ENCODE results near the gene RNF114. TPM values are rescaled to one million over a fixed set of nuclear protein-coding genes. Genes with fewer than 3 reads are reported as not detected.
"Not testable (repeated sequence)": the region's sequence is repeated elsewhere in the genome, so short reads cannot be mapped to it uniquely, and the experiment has no call there.

RNF114 gene
- total RNA-seq, 1 donor from 2014 or later, result 60.1 TPM

DNA sequence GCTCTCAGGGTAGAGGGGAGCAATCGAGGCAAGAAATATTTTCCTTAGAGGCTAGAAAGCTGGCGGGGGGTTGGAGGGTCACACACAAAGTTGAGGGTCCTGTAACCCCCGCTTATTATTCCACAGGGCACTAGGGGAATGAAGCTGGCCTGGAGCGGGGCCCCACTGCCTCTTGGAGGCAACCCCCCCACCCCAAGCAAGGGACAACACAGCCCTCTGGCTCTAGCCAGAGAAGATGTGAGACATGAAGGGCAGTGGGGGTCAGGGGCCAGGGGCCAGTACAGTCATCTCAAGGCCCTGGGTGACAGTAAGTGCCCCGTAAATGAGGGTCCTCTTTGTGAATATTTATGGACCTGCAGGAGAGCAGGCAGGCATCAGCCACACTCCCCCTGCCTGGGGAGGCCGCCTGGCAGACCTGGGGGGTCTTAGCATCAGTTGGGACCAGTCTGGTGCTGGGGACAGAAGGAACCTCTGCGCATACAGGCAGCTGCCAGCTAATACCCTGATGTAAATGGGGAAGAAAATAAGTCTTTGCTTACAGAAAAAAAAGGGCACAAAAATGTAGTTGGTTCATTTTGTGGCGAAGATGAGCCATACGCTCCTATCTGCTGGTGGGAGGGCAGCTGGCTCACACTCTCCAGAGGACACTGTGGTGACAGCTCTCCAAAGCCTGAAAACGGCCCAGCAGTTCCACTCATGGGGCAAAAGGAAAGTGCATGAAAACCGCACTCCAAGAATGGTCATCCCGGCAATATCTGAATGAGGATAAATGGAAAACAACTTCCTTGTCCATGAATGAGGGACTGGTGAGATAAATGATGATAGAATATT lies 42.7 kb upstream of the RNF114 start:
- peaks cover 10% of the 10 kb centered on the region for H3K36me3 Mint-ChIP-seq (ENCODE audit: low read depth)
- no peak for DNase-seq
- H3K27me3 Mint-ChIP-seq, result no peaks in the 10 kb centered on the region
- H3K4me3 Mint-ChIP-seq, result peak overlapping the region; percentile 48
- intact Hi-C loops (cut with micrococcal nuclease), result loop anchor here (2.0 kb wide), 2 partner anchors 21 to 35 kb away; partner anchors contain the start of gene SPATA2
- peak overlapping the region; percentile 82 for H3K27ac Mint-ChIP-seq
- H3K4me1 Mint-ChIP-seq, result peaks cover 17% of the 10 kb centered on the region
- no peaks in the 10 kb centered on the region for H3K9me3 Mint-ChIP-seq

DNA sequence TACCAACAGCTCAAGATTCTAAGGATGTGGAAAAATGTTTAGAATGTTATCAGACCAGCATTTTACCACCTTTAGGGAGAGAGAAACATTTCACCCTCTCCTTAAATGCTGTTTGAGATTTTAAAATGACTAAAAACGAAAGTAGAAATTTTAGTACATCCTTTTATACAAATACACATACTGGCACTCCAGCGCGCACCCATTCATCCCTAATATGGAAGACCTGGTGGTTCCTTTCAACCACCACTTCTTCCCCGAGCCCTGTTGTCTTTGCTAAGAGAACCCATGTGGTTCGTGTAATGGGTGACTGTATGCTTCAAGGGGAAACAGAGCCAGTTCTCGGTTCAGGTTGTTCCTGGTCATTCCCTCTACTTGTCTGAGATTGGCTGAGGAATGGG lies 42.1 kb upstream of the RNF114 start:
- intact Hi-C loops (cut with micrococcal nuclease), result no loop called here
- Mint-ChIP-seq H3K4me3 (peak overlapping the region; percentile 36), H3K4me1 (peaks cover 15% of the 10 kb centered on the region), H3K27ac (peak overlapping the region; percentile 82), H3K27me3 (no peaks in the 10 kb centered on the region), H3K9me3 (no peaks in the 10 kb centered on the region), H3K36me3 (ENCODE audit: low read depth) (peaks cover 4% of the 10 kb centered on the region)
- DNase-seq, result peak; percentile 68

DNA sequence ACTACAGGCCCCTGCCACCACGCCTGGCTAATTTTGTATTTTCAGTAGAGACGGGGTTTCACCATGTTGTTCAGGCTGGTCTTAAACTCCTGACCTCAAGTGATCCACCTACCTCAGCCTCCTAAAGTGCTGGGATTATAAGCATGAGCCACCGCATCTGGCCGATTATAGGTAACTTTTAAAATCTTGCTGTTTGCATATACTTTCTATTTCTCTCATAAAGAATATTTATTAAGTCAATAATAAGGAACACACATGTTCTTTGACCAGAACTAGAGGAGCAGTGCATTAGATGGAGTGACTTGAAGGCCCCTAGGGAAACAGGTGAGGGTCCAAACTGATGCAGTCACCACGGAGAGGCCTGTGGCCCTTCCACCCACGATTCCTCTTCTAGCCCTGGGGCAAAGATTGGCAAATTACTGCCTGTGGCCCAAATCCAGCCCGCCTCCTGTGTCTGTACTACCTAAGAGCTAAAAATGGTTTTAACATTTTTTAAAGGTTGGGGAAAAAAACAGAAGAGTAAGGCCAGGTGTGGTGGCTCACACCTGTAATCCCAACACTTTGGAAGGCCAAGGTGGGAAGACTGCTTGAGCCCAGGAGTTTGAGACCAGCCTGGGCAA lies 40.6 kb upstream of the RNF114 start:
- H3K27ac Mint-ChIP-seq; H3K27me3 Mint-ChIP-seq; intact Hi-C loops (cut with micrococcal nuclease); DNase-seq; H3K36me3 Mint-ChIP-seq (ENCODE audit: low read depth); H3K4me3 Mint-ChIP-seq; H3K9me3 Mint-ChIP-seq: not testable (repeated sequence)
- peaks cover 15% of the 10 kb centered on the region for H3K4me1 Mint-ChIP-seq

DNA sequence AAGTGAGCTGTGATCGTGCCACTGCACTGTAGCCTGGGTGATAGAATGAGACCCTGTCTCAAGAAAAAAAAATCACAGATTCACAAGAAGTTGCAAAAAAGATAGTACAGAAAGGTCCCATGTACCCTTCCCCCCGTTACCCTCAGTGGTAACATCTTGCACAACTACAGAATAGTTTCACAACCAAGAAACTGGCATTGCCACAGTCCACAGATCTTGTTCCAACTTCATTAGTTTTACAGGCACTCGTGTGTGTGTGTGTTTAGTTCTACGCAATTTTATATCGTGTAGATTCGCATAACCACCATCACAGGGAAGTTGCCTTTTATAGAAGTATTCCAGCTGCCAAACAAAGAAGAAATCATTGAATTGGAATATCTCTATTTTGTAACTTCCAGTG lies 40.0 kb upstream of the RNF114 start:
- H3K27ac Mint-ChIP-seq, result no peak overlapping the region

DNA sequence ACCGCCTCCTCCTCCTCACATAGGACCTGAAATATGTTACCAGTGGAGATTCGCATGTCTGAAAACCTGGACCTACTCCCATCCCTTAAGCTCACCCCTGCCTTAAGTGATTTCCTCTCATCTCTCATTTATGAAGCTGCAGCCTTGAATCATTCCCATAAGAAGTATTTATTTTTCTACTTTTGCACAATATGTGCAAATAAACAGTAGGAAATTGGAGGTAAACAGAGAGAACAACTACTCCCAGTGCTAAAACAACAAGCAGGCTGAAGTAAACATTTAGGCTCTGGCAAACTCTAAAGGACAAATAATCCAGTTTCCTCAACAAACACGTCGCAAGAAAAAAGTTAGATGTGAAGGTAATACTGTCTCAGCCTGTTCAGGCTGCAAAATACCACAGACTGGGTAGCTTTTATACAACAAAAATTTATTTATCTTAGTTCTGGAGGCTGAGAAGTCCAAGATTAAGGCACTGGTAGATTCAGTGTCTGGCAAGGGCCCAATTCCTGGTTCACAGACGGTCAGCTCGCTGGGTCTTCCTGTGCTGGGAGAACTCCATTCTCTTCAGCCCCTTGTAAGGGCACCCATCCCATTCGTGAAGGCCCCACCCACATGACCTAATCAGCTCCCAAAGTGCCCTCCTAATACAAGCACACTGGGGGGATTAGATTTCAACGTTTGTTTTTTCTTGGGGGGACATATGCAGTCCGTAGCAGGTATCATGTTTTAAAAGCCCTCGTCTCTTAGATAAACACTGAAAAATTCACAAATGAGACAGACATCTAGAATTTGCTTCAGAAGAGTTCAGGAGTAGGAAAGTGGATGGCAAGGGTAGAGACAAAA lies 36.4 kb upstream of the RNF114 start:
- no peak for DNase-seq
- peaks cover 8% of the 10 kb centered on the region for H3K36me3 Mint-ChIP-seq (ENCODE audit: low read depth)
- no peak overlapping the region for H3K4me3 Mint-ChIP-seq
- H3K27me3 Mint-ChIP-seq, result no peaks in the 10 kb centered on the region
- H3K4me1 Mint-ChIP-seq, result no peaks in the 10 kb centered on the region
- intact Hi-C loops (cut with micrococcal nuclease), result no loop called here
- no peak overlapping the region for H3K27ac Mint-ChIP-seq
- H3K9me3 Mint-ChIP-seq, result no peaks in the 10 kb centered on the region

More for the DNA sequence above, 40.0 kb upstream of the RNF114 start:
- no peak for DNase-seq
- intact Hi-C loops (cut with micrococcal nuclease), result no loop called here
- Mint-ChIP-seq H3K4me3 (no peak overlapping the region), H3K27me3 (no peaks in the 10 kb centered on the region), H3K36me3 (ENCODE audit: low read depth) (no peaks in the 10 kb centered on the region), H3K4me1 (peaks cover 15% of the 10 kb centered on the region), H3K9me3 (no peaks in the 10 kb centered on the region)

DNA sequence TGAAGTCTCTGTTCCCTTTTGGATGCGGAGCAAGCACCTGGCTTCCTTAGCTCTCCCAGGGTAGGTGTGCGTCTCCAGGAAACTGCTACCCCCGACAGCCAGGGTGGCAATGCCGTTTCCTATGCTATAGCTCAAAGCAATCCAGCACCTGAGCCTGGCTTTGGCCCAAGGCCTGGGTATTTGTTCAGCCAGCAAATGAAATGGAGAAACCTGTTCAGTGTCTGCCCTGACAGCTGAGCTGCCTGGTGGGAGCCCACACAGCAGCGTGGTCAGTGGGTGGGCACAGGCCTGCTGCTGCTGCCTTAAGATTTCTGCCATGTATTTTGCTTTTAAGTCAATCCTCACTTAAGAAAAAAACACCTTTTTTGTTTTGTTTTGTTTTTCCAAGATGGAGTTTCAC lies 34.6 kb upstream of the RNF114 start:
- no peak for DNase-seq
- Mint-ChIP-seq H3K27ac (no peak overlapping the region), H3K4me3 (no peak overlapping the region), H3K4me1 (peaks cover 5% of the 10 kb centered on the region), H3K36me3 (ENCODE audit: low read depth) (peaks cover 20% of the 10 kb centered on the region), H3K9me3 (no peaks in the 10 kb centered on the region), H3K27me3 (no peaks in the 10 kb centered on the region)
- intact Hi-C loops (cut with micrococcal nuclease), result no loop called here

DNA sequence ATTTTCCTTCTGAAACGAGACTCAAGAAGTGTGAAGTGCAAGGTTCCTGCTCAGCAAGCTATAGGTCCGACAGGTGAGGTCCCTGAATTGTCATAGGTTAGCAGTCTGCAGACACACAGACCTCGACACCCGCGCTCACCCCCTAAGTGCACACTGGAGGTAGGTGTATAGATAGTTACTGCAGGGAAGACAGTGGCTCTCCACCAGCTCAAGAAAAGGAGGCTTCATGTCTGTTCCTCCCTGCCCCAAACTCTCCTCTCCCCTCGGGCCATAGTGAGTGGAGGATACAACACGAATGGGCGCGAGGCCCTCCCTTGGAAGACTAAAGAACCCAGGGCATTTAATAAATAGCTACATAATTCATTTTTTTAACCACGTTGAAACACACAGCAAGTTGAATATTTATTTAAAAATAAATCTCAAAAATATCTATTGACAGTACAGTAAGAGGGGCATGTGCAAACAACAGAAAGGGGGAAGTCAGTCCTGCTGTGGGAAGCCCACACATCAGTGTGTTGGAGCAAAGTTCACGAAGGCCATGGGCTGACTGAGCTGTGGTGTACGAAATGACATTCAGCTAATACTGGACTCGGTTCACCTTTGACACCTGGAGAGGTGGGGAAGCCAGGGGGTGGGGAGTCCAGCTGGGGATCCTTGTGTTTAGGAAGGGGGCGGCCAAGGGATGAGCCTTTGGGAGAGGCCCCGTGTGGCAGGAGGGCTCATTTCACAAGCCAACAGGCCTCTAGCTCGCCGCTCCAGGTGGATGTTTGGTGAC lies 31.6 kb upstream of the RNF114 start:
- peaks cover 29% of the 10 kb centered on the region for H3K36me3 Mint-ChIP-seq (ENCODE audit: low read depth)
- intact Hi-C loops (cut with micrococcal nuclease), result no loop called here
- no peak for DNase-seq
- H3K9me3 Mint-ChIP-seq, result no peaks in the 10 kb centered on the region
- H3K4me3 Mint-ChIP-seq, result no peak overlapping the region
- no peak overlapping the region for H3K27ac Mint-ChIP-seq
- peaks cover 5% of the 10 kb centered on the region for H3K4me1 Mint-ChIP-seq
- H3K27me3 Mint-ChIP-seq, result no peaks in the 10 kb centered on the region

DNA sequence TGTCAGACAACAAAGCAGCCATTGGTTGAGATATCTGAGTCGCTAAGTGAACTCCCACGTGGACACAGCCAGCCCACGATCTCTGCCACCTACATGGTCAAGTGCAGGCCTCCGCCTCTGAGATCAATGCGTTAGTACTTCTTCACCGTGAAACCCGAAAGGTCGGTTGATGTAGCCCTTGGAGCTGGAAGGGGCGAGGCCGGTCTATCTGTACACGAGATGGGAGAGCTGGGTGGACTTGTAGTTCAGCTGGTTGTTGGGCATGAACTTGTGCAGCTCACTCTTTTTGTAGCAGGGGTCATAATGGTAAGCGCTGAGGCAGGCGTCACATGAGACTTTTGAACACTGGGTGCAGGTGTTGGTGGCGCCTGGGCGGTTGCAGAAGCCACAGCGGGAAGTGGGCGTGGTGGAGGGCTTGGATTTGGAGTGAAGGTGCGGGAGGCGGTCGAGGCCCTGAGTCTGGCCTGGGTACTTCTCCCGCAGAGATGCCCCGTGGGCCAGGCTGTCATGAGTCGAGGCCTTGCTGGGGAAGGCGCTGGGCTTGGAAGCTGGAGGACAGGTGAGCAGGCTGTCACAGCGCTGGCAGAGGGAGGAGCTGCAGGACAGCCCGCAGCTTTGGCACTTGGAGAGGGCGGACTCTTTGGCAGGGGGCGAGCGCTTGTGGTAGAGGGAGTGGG lies 30.6 kb upstream of the RNF114 start:
- no peaks in the 10 kb centered on the region for H3K9me3 Mint-ChIP-seq
- intact Hi-C loops (cut with micrococcal nuclease), result no loop called here
- peaks cover 29% of the 10 kb centered on the region for H3K36me3 Mint-ChIP-seq (ENCODE audit: low read depth)
- no peak overlapping the region for H3K27ac Mint-ChIP-seq
- no peak for DNase-seq
- H3K4me1 Mint-ChIP-seq, result peaks cover 5% of the 10 kb centered on the region
- no peak overlapping the region for H3K4me3 Mint-ChIP-seq
- H3K27me3 Mint-ChIP-seq, result no peaks in the 10 kb centered on the region

DNA sequence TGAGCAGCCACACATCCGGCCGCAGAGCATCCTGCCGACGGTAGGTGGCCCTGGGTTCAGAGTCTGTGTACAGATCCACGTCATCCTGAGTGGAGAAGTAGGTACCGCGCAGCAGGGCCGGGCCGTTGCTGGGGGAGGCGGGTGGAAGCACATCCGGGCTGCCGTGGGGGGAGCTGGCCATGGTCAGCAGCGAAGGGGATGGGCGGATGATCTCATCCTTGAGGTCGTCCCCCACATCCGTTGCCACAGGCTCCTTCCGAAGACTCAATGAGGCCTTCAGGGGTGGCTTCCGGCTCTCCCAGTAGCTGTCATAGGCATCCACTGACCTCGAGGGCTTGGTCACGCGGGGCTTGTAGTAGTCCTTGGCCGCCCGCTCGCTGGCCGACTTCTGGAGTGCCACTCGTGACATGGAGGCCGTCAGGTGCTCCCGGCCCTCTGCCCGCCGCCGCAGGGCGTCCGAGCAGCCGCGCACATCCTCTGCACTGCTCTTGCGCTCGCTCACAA lies 30.0 kb upstream of the RNF114 start:
- peaks cover 5% of the 10 kb centered on the region for H3K4me1 Mint-ChIP-seq

DNA sequence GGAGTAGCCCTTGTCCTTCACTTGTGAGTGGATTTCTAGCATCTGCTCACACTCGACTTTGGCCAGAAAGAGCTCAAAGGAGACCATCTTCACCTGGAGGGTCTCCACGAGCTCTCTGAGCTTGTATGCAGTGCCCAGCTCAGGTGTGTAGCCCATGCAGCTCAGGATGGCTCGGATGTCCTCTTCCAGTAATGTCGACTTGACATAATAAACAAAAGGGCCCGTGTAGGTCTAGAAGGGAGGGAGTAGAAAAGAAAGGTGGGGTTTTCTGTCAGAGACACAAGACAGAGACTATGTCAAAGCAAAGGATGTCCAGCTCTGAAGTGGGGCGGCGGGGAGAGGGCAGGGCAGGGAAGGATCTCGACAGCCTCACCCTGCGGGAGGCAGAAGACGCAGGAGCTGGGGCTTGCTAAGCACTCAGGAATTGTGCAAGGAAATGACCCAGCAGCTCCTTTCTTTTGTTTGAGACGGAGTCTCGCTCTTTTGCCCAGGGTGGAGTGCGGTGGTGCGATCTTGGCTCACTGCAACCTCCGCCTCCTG lies 29.5 kb upstream of the RNF114 start:
- no peak for DNase-seq
- no peaks in the 10 kb centered on the region for H3K9me3 Mint-ChIP-seq
- no peak overlapping the region for H3K27ac Mint-ChIP-seq
- intact Hi-C loops (cut with micrococcal nuclease), result no loop called here
- no peaks in the 10 kb centered on the region for H3K27me3 Mint-ChIP-seq
- no peak overlapping the region for H3K4me3 Mint-ChIP-seq
- H3K36me3 Mint-ChIP-seq (ENCODE audit: low read depth), result peaks cover 29% of the 10 kb centered on the region
- peaks cover 5% of the 10 kb centered on the region for H3K4me1 Mint-ChIP-seq

More for the DNA sequence above, 30.0 kb upstream of the RNF114 start:
- Mint-ChIP-seq H3K27me3 (no peaks in the 10 kb centered on the region), H3K27ac (no peak overlapping the region), H3K36me3 (ENCODE audit: low read depth) (peaks cover 29% of the 10 kb centered on the region), H3K4me3 (no peak overlapping the region), H3K9me3 (no peaks in the 10 kb centered on the region)
- intact Hi-C loops (cut with micrococcal nuclease), result no loop called here
- DNase-seq, result no peak

DNA sequence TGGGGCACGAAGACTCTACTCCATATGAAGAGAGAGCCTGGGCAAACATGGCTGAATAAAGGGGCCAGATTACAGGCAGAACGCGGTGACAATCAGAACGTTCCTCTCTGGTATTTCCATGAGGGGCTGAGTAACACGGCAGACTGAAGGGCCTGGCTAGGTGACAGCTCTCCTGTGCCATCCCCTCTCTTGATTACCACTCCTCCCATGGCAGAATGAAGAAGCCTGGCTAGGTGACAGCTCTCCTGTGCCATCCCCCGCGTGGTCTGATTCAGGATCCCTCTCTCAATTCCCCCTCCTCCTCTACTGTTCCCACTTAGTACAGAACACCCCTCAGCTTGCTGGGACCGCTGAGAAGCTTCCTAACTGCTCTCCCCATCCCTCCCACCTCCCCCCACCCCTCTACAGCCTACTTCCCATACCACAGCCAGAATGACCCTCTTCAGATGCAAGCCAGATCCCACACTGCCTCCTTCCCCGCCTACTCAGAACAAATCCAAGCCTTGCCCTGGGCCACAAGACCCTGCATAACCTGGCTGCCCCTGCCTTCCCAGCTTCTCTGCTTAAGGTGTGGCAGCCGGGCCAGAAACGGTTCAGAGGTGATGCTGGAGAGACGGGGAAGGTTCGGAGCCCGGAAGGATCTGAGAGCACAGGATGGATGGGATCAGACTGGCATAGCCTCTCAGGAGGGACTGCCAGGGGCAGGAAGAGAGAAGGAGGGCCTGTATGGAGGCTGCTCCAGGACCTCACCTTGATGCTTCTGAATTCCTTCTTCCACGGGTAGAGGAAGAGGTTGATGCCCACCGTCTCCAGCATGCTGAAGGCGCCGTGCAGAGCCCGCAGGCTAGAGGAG lies 28.6 kb upstream of the RNF114 start:
- intact Hi-C loops (cut with micrococcal nuclease), result no loop called here
- no peak overlapping the region for H3K4me3 Mint-ChIP-seq
- H3K9me3 Mint-ChIP-seq, result no peaks in the 10 kb centered on the region
- peaks cover 7% of the 10 kb centered on the region for H3K4me1 Mint-ChIP-seq
- H3K27ac Mint-ChIP-seq, result no peak overlapping the region
- H3K36me3 Mint-ChIP-seq (ENCODE audit: low read depth), result peaks cover 29% of the 10 kb centered on the region
- no peaks in the 10 kb centered on the region for H3K27me3 Mint-ChIP-seq
- DNase-seq, result no peak

DNA sequence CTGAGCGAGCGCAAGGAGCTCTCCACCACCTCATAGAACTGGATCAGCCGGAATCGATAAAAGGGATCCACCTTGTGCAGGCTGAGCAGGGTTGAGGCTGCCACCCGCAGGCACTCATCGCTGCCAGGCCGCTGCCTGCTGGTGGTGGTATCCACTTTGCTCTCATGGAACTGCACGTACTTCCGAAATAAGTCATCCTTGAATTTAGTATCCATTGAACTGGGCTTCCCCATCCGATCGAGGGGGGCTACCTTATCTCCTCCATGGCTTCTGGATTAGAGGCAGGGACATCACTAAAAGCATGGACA lies 28.0 kb upstream of the RNF114 start:
- Mint-ChIP-seq H3K27me3 (no peaks in the 10 kb centered on the region), H3K27ac (no peak overlapping the region), H3K4me1 (peaks cover 8% of the 10 kb centered on the region), H3K9me3 (no peaks in the 10 kb centered on the region), H3K36me3 (ENCODE audit: low read depth) (peaks cover 29% of the 10 kb centered on the region), H3K4me3 (no peak overlapping the region)
- intact Hi-C loops (cut with micrococcal nuclease), result no loop called here
- DNase-seq, result no peak
